SIG-M5 treated with dmso at 0.1 percent for 504 hours (cell line): Measurements from ENCODE around the gene ITIH6.
A peak's percentile ranks its signal among the peaks of the same experiment; 100 is the strongest.
"Not testable (repeated sequence)": the region's sequence is repeated elsewhere in the genome, so short reads cannot be mapped to it uniquely, and the experiment has no call there.

Source experiments
- DNase-seq: peaks from one replicate; lab custom pipeline; 2025; ENCODE audit not compliant: unreplicated experiment; lab: John Stamatoyannopoulos, UW

ITIH6 gene

GRCh38 chrX:54807524-54808108, 9.6 kb upstream of the ITIH6 start, which contains the start of gene MAGED2:
Gene MAGED2, plus strand, starts transcription at chrX:54807745. Its CDS starts 1,587 bp downstream, at chrX:54809332.
- DNase-seq = no peak

- no peak for DNase-seq
Measured at GRCh38 chrX:54799046-54799445, 991 bp upstream of the ITIH6 start.

GRCh38 chrX:54794795-54795194, 3.3 kb downstream of the ITIH6 start:
- no peak for DNase-seq

GRCh38 chrX:54794028-54794427, 4.0 kb downstream of the ITIH6 start:
- no peak for DNase-seq

GRCh38 chrX:54789405-54789804, 8.7 kb downstream of the ITIH6 start:
- DNase-seq = not testable (repeated sequence)

- no peak for DNase-seq
Measured at GRCh38 chrX:54788446-54788845, 9.6 kb downstream of the ITIH6 start.

- DNase-seq = peak; percentile 18
Measured at GRCh38 chrX:54786967-54787366, 11.1 kb downstream of the ITIH6 start.

- no peak for DNase-seq
Measured at GRCh38 chrX:54785901-54786300, 12.2 kb downstream of the ITIH6 start.

GRCh38 chrX:54776987-54777672, 20.9 kb downstream of the ITIH6 start:
- DNase-seq = no peak

GRCh38 chrX:54776061-54776460, 22.0 kb downstream of the ITIH6 start:
- no peak for DNase-seq

- DNase-seq = not testable (repeated sequence)
Measured at GRCh38 chrX:54774391-54775094, 23.5 kb downstream of the ITIH6 start.

GRCh38 chrX:54758114-54759055, 39.7 kb downstream of the ITIH6 start:
- DNase-seq = no peak

- DNase-seq = no peak
Measured at GRCh38 chrX:54754854-54755253, 43.2 kb downstream of the ITIH6 start.

GRCh38 chrX:54748626-54749025, 49.4 kb downstream of the ITIH6 start:
- DNase-seq = no peak

GRCh38 chrX:54747733-54748393, 50.2 kb downstream of the ITIH6 start:
- no peak for DNase-seq

GRCh38 chrX:54746928-54747327, 51.1 kb downstream of the ITIH6 start:
- no peak for DNase-seq

- no peak for DNase-seq
Measured at GRCh38 chrX:54745676-54746075, 52.4 kb downstream of the ITIH6 start.

- not testable (repeated sequence) for DNase-seq
Measured at GRCh38 chrX:54738567-54738966, 59.5 kb downstream of the ITIH6 start.

GRCh38 chrX:54736298-54736942, 61.6 kb downstream of the ITIH6 start:
- DNase-seq = not testable (repeated sequence)

GRCh38 chrX:54721424-54721823, 76.6 kb downstream of the ITIH6 start:
- peak; percentile 0 for DNase-seq
